HCT116 (cell line): ENCODE data around the gene CRYBG2.

Source experiments
- POLR2A ChIP-seq: IDR thresholded peaks from 2 replicates; pipeline ENCODE4 v1.7.0; 2011; ENCODE audit warnings: borderline replicate concordance; ENCODE audit not compliant: insufficient read depth, insufficient read length; ENCODE audit errors: extremely low read depth
- POLR2AphosphoS5 ChIP-seq: IDR thresholded peaks from 2 replicates; pipeline ENCODE4 v1.6.1; 2011; ENCODE audit warnings: mild to moderate bottlenecking, low read depth, low read length, moderate library complexity
- TF ChIP-seq, protein P1 (sequence below), 3 experiments: fragments of 200-600 bp in 1 of 3; sonication (generic) in 1 of 3; IDR thresholded peaks in 2 of 3; conservative IDR thresholded peaks in 1 of 3; 2 replicates each; pipeline ENCODE4 v1.5.1; 2012 to 2017; ENCODE audit warnings: low read depth in 2 of 3, low read length in 2 of 3, antibody characterized with exemption in 1 of 3, borderline replicate concordance in 1 of 3, control low read depth in 1 of 3, mild to moderate bottlenecking in 1 of 3, mixed read lengths in 1 of 3, mixed run types in 1 of 3, moderate library complexity in 1 of 3; ENCODE audit not compliant: insufficient read depth in 1 of 3

DNA sequence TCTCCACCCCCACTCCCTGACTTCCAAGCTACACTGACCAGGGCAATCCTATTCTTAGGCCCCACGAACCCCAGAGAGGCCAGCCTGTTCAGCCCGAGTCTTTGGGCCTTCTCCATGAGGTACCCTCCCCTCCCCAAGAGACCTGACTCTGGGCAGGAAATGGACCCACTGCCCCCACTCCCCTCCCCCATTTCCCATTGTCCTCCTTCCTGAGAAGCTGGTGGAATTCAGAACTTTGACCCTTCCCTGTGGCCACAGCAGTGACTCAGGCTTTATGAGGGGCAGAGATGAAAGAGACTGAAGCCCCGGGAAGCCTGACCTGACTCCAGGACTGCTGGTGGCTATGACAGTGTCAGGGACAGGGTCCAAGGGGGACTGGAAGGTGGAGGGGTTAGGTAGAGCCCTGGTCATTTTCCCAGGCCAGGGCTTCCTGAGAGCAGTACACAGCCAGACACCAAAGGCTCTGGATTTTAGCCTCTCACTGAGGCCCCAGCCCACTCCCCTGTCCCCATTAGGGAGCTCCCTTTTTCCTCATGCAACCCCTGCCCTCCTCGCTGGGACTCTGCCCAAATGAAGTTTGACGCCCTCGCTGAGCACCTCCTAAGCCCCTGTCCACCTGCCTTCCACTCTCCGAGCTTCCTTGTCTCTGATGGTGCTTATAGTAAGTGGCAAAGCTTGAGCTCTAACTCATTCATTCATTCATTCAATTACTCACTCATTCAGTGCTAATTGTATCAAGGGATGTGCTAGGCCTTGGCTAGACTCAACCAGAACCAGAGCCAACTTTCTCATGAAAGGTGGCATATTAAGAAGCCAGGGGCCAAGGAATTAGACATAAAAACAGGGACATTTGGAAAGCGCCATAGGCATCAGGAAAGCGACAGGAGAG, 3.0 kb downstream of the CRYBG2 start:
- TF ChIP-seq, protein P1, sequence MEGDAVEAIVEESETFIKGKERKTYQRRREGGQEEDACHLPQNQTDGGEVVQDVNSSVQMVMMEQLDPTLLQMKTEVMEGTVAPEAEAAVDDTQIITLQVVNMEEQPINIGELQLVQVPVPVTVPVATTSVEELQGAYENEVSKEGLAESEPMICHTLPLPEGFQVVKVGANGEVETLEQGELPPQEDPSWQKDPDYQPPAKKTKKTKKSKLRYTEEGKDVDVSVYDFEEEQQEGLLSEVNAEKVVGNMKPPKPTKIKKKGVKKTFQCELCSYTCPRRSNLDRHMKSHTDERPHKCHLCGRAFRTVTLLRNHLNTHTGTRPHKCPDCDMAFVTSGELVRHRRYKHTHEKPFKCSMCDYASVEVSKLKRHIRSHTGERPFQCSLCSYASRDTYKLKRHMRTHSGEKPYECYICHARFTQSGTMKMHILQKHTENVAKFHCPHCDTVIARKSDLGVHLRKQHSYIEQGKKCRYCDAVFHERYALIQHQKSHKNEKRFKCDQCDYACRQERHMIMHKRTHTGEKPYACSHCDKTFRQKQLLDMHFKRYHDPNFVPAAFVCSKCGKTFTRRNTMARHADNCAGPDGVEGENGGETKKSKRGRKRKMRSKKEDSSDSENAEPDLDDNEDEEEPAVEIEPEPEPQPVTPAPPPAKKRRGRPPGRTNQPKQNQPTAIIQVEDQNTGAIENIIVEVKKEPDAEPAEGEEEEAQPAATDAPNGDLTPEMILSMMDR (IDR thresholded peaks at IDR 0.05 in 2 of 3, conservative IDR thresholded peaks at IDR 0.05 in 1 of 3; ENCODE audit: borderline replicate concordance in 1 of 3, insufficient read depth in 1 of 3, low read depth in 2 of 3, low read length in 2 of 3): no peak
- no peak for TF ChIP-seq POLR2AphosphoS5
- no peak for TF ChIP-seq POLR2A
